Suprapubic skin (tissue), 4 donors: ENCODE data around the gene SEMA4C. TPM values are rescaled to one million over a fixed set of nuclear protein-coding genes. Genes with fewer than 3 reads are reported as not detected.
A peak's percentile ranks its signal among the peaks of the same experiment; 100 is the strongest.

Source experiments
- DNase-seq, 2 donors: peaks; one replicate each; pipeline ENCODE4 v3.0.0-alpha.2; 2019; ENCODE audit warnings: low spot score in 2 of 2
- H3K27ac ChIP-seq: fragments of 200-600 bp; sonication (generic); one replicate; pipeline ENCODE4 v1.5.1; 2019
- H3K27me3 ChIP-seq: fragments of 200-600 bp; sonication (generic); one replicate; pipeline ENCODE4 v1.5.1; 2019
- H3K36me3 ChIP-seq: fragments of 200-600 bp; sonication (generic); one replicate; pipeline ENCODE4 v1.5.1; 2019
- H3K4me1 ChIP-seq: fragments of 200-600 bp; sonication (generic); one replicate; pipeline ENCODE4 v1.5.1; 2019
- H3K4me3 ChIP-seq: fragments of 200-600 bp; sonication (generic); one replicate; pipeline ENCODE4 v1.5.1; 2019; ENCODE audit warnings: mild to moderate bottlenecking
- H3K9me3 ChIP-seq: fragments of 200-600 bp; sonication (generic); one replicate; pipeline ENCODE4 v1.5.1; 2019
- EP300 ChIP-seq: sonication (generic); formaldehyde crosslinking; IDR thresholded peaks from one replicate; pipeline ENCODE4 v1.6.1; 2017; ENCODE audit warnings: antibody characterized with exemption
- POLR2A ChIP-seq, 2 donors: fragments of 450-650 bp; IDR thresholded peaks; one replicate each; pipeline ENCODE4 v1.6.1; 2017; ENCODE audit warnings: antibody characterized with exemption in 2 of 2, mild to moderate bottlenecking in 2 of 2, moderate library complexity in 2 of 2
- POLR2AphosphoS5 ChIP-seq, 3 donors: sonication (generic); formaldehyde crosslinking; IDR thresholded peaks; one replicate each; pipeline ENCODE4 v1.6.1; 2017; ENCODE audit warnings: antibody characterized with exemption in 3 of 3
- WGBS: methylation state at CpG from one replicate; pipeline ENCODE4 v1.1.5; 2018; 5-methylcytosine and 5-hydroxymethylcytosine counted together
- total RNA-seq, 4 donors: library from RNA; depleted of rRNA; stranded (reverse); fragments of >200 nt; gene quantifications; one replicate each; pipeline ENCODE4 v1.1.0, GENCODE V29; 2016
- TF ChIP-seq, protein P1 (sequence below), 2 donors: fragments of 200-600 bp in 1 of 2; fragments of 450-650 bp in 1 of 2; sonication (generic) in 1 of 2; IDR thresholded peaks; one replicate each; pipeline ENCODE4 v1.5.1; 2016 to 2019; ENCODE audit warnings: antibody characterized with exemption in 2 of 2, mild to moderate bottlenecking in 1 of 2, moderate library complexity in 1 of 2

SEMA4C gene
- total RNA-seq, 4 donors from 2014 or later: 15.7 to 28.2 (median 23.5) TPM

GRCh38 chr2:96857667-96858372 lies 12.1 kb downstream of the SEMA4C start, which contains the start of gene ANKRD39:
ANKRD39 (minus strand) TSS chr2:96858016; CDS start chr2:96857987, 29 bp downstream.
- Histone ChIP-seq H3K4me1 (peaks cover 45% of the 10 kb centered on the region), H3K9me3 (no peaks in the 10 kb centered on the region), H3K4me3 (peak within 1 kb of the TSS; percentile 82), H3K27ac (peak within 1 kb of the TSS; percentile 61), H3K27me3 (no peaks in the 10 kb centered on the region), H3K36me3 (peaks cover 43% of the 10 kb centered on the region)
- DNase-seq: peak; percentile 99
- 1% methylated on average over 12 of the region's 81 CpGs for WGBS
- no peak for TF ChIP-seq EP300
- TF ChIP-seq, protein P1, sequence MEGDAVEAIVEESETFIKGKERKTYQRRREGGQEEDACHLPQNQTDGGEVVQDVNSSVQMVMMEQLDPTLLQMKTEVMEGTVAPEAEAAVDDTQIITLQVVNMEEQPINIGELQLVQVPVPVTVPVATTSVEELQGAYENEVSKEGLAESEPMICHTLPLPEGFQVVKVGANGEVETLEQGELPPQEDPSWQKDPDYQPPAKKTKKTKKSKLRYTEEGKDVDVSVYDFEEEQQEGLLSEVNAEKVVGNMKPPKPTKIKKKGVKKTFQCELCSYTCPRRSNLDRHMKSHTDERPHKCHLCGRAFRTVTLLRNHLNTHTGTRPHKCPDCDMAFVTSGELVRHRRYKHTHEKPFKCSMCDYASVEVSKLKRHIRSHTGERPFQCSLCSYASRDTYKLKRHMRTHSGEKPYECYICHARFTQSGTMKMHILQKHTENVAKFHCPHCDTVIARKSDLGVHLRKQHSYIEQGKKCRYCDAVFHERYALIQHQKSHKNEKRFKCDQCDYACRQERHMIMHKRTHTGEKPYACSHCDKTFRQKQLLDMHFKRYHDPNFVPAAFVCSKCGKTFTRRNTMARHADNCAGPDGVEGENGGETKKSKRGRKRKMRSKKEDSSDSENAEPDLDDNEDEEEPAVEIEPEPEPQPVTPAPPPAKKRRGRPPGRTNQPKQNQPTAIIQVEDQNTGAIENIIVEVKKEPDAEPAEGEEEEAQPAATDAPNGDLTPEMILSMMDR (IDR thresholded peaks at IDR 0.05): peak; percentile 41 to 88
- peak in 1 of 2 donors; percentile 29 for TF ChIP-seq POLR2A (IDR thresholded peaks at IDR 0.05)
- peak in 2 of 3 donors; percentile 43 to 53 for TF ChIP-seq POLR2AphosphoS5 (IDR thresholded peaks at IDR 0.05)

GRCh38 chr2:96856776-96857666 lies 12.9 kb downstream of the SEMA4C start:
- no peak for TF ChIP-seq POLR2A (IDR thresholded peaks at IDR 0.05)
- TF ChIP-seq, protein P1 (IDR thresholded peaks at IDR 0.05): no peak
- TF ChIP-seq POLR2AphosphoS5 (IDR thresholded peaks at IDR 0.05): no peak
- no peak for TF ChIP-seq EP300
- 16% methylated on average over 19 of the region's 27 CpGs for WGBS

GRCh38 chr2:96853321-96853720 lies 16.6 kb downstream of the SEMA4C start:
- no peak for TF ChIP-seq EP300
- no peak for TF ChIP-seq POLR2A (IDR thresholded peaks at IDR 0.05)
- TF ChIP-seq POLR2AphosphoS5 (IDR thresholded peaks at IDR 0.05): no peak
- TF ChIP-seq, protein P1 (IDR thresholded peaks at IDR 0.05): no peak
- H3K36me3 ChIP-seq: peaks cover 52% of the 10 kb centered on the region
- no peaks in the 10 kb centered on the region for H3K9me3 ChIP-seq
- H3K4me3 ChIP-seq: no peak overlapping the region
- H3K27me3 ChIP-seq: no peaks in the 10 kb centered on the region
- peaks cover 19% of the 10 kb centered on the region for H3K4me1 ChIP-seq
- DNase-seq: no peak
- WGBS: 90% methylated on average over 15 of the region's 15 CpGs
- H3K27ac ChIP-seq: no peak overlapping the region

More at GRCh38 chr2:96856776-96857666, 12.9 kb downstream of the SEMA4C start:
- peak in 1 of 2 donors; percentile 79 for DNase-seq
- H3K4me3 ChIP-seq: peak overlapping the region; percentile 82
- H3K4me1 ChIP-seq: peaks cover 45% of the 10 kb centered on the region
- H3K27me3 ChIP-seq: no peaks in the 10 kb centered on the region
- peaks cover 39% of the 10 kb centered on the region for H3K36me3 ChIP-seq
- H3K27ac ChIP-seq: peak overlapping the region; percentile 61
- H3K9me3 ChIP-seq: no peaks in the 10 kb centered on the region

GRCh38 chr2:96852667-96853066 lies 17.2 kb downstream of the SEMA4C start:
- Histone ChIP-seq H3K9me3 (no peaks in the 10 kb centered on the region), H3K4me1 (peaks cover 16% of the 10 kb centered on the region), H3K27ac (no peak overlapping the region), H3K27me3 (no peaks in the 10 kb centered on the region), H3K36me3 (peaks cover 59% of the 10 kb centered on the region), H3K4me3 (no peak overlapping the region)
- TF ChIP-seq POLR2AphosphoS5 (IDR thresholded peaks at IDR 0.05): no peak
- TF ChIP-seq, protein P1 (IDR thresholded peaks at IDR 0.05): no peak
- TF ChIP-seq POLR2A (IDR thresholded peaks at IDR 0.05): no peak
- TF ChIP-seq EP300: no peak
- WGBS: 95% methylated on average over 6 of the region's 6 CpGs
- DNase-seq: no peak

GRCh38 chr2:96848264-96848663 lies 21.6 kb downstream of the SEMA4C start:
- Histone ChIP-seq H3K27me3 (no peaks in the 10 kb centered on the region), H3K9me3 (no peaks in the 10 kb centered on the region), H3K4me3 (no peak overlapping the region), H3K4me1 (no peaks in the 10 kb centered on the region), H3K27ac (no peak overlapping the region), H3K36me3 (peaks cover 65% of the 10 kb centered on the region)
- no peak for DNase-seq
- 81% methylated on average over 7 of the region's 9 CpGs for WGBS
- no peak for TF ChIP-seq POLR2A (IDR thresholded peaks at IDR 0.05)
- TF ChIP-seq, protein P1 (IDR thresholded peaks at IDR 0.05): no peak
